GM19395 (cell line): ENCODE measurements around the gene RACGAP1.

ENCODE experiments used
- ATAC-seq: cut with Tn5 transposase; IDR thresholded peaks from one replicate; pipeline ENCODE4 v1.9.1; 2021; ENCODE audit warnings: mild to moderate bottlenecking, moderate library complexity; ENCODE audit not compliant: unreplicated experiment

The RACGAP1 gene

GRCh38 chr12:49956663-49957569 lies 68.4 kb downstream of the RACGAP1 start:
- ATAC-seq = no peak

- no peak for ATAC-seq
Observed at GRCh38 chr12:49955899-49956662, 69.2 kb downstream of the RACGAP1 start.

GRCh38 chr12:49954863-49955830 lies 70.1 kb downstream of the RACGAP1 start:
- ATAC-seq = no peak

GRCh38 chr12:49953961-49954846 lies 71.1 kb downstream of the RACGAP1 start:
- ATAC-seq = no peak

- no peak for ATAC-seq
Observed at GRCh38 chr12:49953151-49953550, 72.1 kb downstream of the RACGAP1 start.

GRCh38 chr12:49952391-49953055 lies 72.8 kb downstream of the RACGAP1 start:
- ATAC-seq = no peak

- ATAC-seq = no peak
Observed at GRCh38 chr12:49951411-49952240, 73.7 kb downstream of the RACGAP1 start.

- ATAC-seq = no peak
Observed at GRCh38 chr12:49950273-49951251, 74.7 kb downstream of the RACGAP1 start, which contains the start of gene AQP2. Gene AQP2, plus strand, starts transcription at chr12:49950737. Its CDS starts 94 bp downstream, at chr12:49950831.

GRCh38 chr12:49949866-49950265 lies 75.4 kb downstream of the RACGAP1 start:
- ATAC-seq = no peak

GRCh38 chr12:49948866-49949845 lies 76.1 kb downstream of the RACGAP1 start:
- ATAC-seq = no peak

GRCh38 chr12:49947593-49948226 lies 77.6 kb downstream of the RACGAP1 start:
- no peak for ATAC-seq

GRCh38 chr12:49946497-49946896 lies 78.8 kb downstream of the RACGAP1 start:
- no peak for ATAC-seq

GRCh38 chr12:49946086-49946485 lies 79.2 kb downstream of the RACGAP1 start:
- no peak for ATAC-seq

GRCh38 chr12:49945394-49946080 lies 79.8 kb downstream of the RACGAP1 start:
- ATAC-seq = peak; percentile 67

GRCh38 chr12:49944718-49945117 lies 80.6 kb downstream of the RACGAP1 start:
- no peak for ATAC-seq
